Kidney (tissue), 14 donors: ENCODE measurements around the gene RBM6. TPM values are rescaled to one million over a fixed set of nuclear protein-coding genes. Genes with fewer than 3 reads are reported as not detected.

Experiments
- DNase-seq, 5 donors: peaks; one replicate each; pipeline ENCODE4 v3.0.0-alpha.2; 2013 to 2020
- FAIRE-seq: peaks from 2 replicates; lab custom pipeline; 2012; peaks lifted over from hg19 to GRCh38; lab: Jason Lieb, UNC
- H3K27ac ChIP-seq, 2 donors: one replicate each; pipeline ENCODE4 v1.7.0; 2013; ENCODE audit warnings: low read depth in 2 of 2, low read length in 2 of 2, inconsistent platforms in 1 of 2
- H3K27me3 ChIP-seq: one replicate; pipeline ENCODE4 v1.7.1; 2013; ENCODE audit warnings: low read length, inconsistent platforms; ENCODE audit not compliant: control insufficient read depth, insufficient read depth
- H3K36me3 ChIP-seq, 3 donors: one replicate each; pipeline versions ENCODE4 v1.7.0 to v1.7.1; 2013; ENCODE audit warnings: low read length in 3 of 3, control low read depth in 1 of 3, inconsistent platforms in 1 of 3; ENCODE audit not compliant: insufficient read depth in 3 of 3, control insufficient read depth in 2 of 3
- H3K4me1 ChIP-seq, 3 donors: one replicate each; pipeline versions ENCODE4 v1.7.0 to v1.7.1; 2013; ENCODE audit warnings: low read length in 3 of 3, inconsistent platforms in 1 of 3, low read depth in 1 of 3; ENCODE audit not compliant: control insufficient read depth in 2 of 3, insufficient read depth in 2 of 3
- H3K4me3 ChIP-seq, 3 donors: one replicate each; pipeline versions ENCODE4 v1.7.0 to v1.8.1; 2013; ENCODE audit warnings: low read length in 3 of 3, control low read depth in 1 of 3, inconsistent platforms in 1 of 3
- H3K9ac ChIP-seq, 3 donors: one replicate each; pipeline versions ENCODE4 v1.7.0 to v1.7.1; 2013; ENCODE audit warnings: low read length in 3 of 3, control low read depth in 1 of 3, inconsistent platforms in 1 of 3
- H3K9me3 ChIP-seq, 3 donors: one replicate each; pipeline versions ENCODE4 v1.7.0 to v1.7.1; 2013; ENCODE audit warnings: low read length in 3 of 3, control low read depth in 1 of 3, inconsistent platforms in 1 of 3; ENCODE audit not compliant: control insufficient read depth in 2 of 3, insufficient read depth in 1 of 3
- intact Hi-C: fragments of 100-400 bp; cut with DNase I; formaldehyde crosslinking; loops from one replicate; pipeline ENCODE4 v1.11.1; 2022
- polyA plus RNA-seq: library from polyadenylated mRNA; stranded (reverse); fragments of 350-450 nt; fragmentation: Illumina TruSeq; extraction: RNeasy Lipid Tissue Mini Kit (QIAGEN cat#74804); gene quantifications from one replicate; pipeline ENCODE4 v1.2.3, GENCODE V29; 2014; ENCODE audit warnings: low read depth, low replicate concordance; ENCODE audit not compliant: insufficient read depth
- total RNA-seq: library from RNA; stranded (reverse); fragmentation: NEBNext Ultra II Directional; extraction: Animal tissue kit (Norgen Biotek cat#: 25700); gene quantifications from one replicate; pipeline ENCODE4 v1.2.1, GENCODE V29; 2021
- TF ChIP-seq, protein P1 (sequence below): IDR thresholded peaks from 3 replicates; pipeline ENCODE4 v1.5.1; 2012; ENCODE audit warnings: mild to moderate bottlenecking, moderate library complexity, borderline replicate concordance; ENCODE audit not compliant: insufficient read depth; ENCODE audit errors: extremely low read depth
- donor health status: control.
- donor health status: control.
- donor health status: control.
- donor health status: control.
- donor health status: control.
- donor health status: DM: yes; HTN: yes; CAD: no.
- donor health status: Normal renal cell carcinoma (clear cell type).

The RBM6 gene
- total and polyA plus RNA-seq, 2 donors from 2014 or later, result 72.0 to 90.0 TPM

DNA sequence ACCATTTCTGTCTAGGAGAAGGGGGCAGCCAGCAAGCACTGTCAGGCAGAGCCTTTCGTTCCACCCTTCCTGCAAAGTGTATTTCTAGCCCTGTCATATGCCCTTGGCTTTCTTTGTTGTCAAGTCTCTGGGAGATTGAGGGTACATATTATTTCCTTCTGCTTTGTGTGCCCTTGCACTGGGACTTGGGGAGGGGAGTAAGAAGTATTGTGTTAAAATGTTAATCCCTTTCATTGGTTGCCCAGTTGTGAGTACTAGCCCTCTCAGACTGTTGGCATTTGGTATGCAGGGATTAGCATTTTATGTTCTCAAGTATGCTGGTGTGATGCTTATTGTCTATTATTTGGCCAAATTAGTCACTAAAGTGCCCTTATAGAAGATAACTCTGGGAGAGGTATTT lies 63.9 kb downstream of the RBM6 start:
- no peak for FAIRE-seq
- peaks cover 0 to 15% (median 13%) of the 10 kb centered on the region in 3 donors for H3K36me3 ChIP-seq

DNA sequence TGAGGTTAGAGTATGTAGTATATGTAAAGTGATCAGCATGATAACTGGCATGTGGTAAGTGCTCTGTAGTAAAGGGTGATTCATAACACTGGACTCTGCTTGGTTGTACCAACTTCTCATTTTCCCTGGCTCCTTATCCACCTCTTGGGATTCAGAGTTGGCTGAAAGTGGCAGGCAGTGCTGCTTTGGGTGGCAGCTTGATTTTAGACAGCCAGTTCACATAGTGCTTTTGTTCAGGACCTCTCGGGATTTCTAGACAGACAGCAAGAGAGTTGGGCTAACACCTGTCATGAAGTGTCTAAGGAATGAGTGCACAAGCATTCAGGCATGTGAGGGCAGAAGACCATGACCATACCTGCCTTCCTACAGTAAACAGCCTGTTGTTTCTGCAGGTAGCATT lies 69.0 kb downstream of the RBM6 start:
- no peak for FAIRE-seq

More for the DNA sequence above, 63.9 kb downstream of the RBM6 start:
- Histone ChIP-seq H3K4me1 (no peaks in the 10 kb centered on the region), H3K9ac (no peak overlapping the region), H3K9me3 (no peaks in the 10 kb centered on the region), H3K27me3 (no peaks in the 10 kb centered on the region), H3K27ac (no peak overlapping the region), H3K4me3 (no peak overlapping the region)
- TF ChIP-seq, protein P1, sequence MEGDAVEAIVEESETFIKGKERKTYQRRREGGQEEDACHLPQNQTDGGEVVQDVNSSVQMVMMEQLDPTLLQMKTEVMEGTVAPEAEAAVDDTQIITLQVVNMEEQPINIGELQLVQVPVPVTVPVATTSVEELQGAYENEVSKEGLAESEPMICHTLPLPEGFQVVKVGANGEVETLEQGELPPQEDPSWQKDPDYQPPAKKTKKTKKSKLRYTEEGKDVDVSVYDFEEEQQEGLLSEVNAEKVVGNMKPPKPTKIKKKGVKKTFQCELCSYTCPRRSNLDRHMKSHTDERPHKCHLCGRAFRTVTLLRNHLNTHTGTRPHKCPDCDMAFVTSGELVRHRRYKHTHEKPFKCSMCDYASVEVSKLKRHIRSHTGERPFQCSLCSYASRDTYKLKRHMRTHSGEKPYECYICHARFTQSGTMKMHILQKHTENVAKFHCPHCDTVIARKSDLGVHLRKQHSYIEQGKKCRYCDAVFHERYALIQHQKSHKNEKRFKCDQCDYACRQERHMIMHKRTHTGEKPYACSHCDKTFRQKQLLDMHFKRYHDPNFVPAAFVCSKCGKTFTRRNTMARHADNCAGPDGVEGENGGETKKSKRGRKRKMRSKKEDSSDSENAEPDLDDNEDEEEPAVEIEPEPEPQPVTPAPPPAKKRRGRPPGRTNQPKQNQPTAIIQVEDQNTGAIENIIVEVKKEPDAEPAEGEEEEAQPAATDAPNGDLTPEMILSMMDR, result no peak
- intact Hi-C loops, result no loop called here
- no peak for DNase-seq

GRCh38 chr3:50010959-50011358 lies 71.0 kb downstream of the RBM6 start:
- DNase-seq (no peak), FAIRE-seq (no peak)

More for the DNA sequence above, 69.0 kb downstream of the RBM6 start:
- Histone ChIP-seq H3K36me3 (peaks cover 0 to 5% (median 2%) of the 10 kb centered on the region in 3 donors), H3K27ac (no peak overlapping the region), H3K9me3 (no peaks in the 10 kb centered on the region), H3K4me1 (no peaks in the 10 kb centered on the region), H3K9ac (no peak overlapping the region), H3K27me3 (no peaks in the 10 kb centered on the region), H3K4me3 (no peak overlapping the region)
- DNase-seq, result no peak
- intact Hi-C loops, result no loop called here
- TF ChIP-seq, protein P1, result no peak

More at GRCh38 chr3:50010959-50011358, 71.0 kb downstream of the RBM6 start:
- no peaks in the 10 kb centered on the region for H3K4me1 ChIP-seq
- H3K36me3 ChIP-seq, result peaks cover 0 to 5% (median 0%) of the 10 kb centered on the region in 3 donors
- no peak overlapping the region for H3K9ac ChIP-seq
- no peaks in the 10 kb centered on the region for H3K27me3 ChIP-seq
- no peak overlapping the region for H3K27ac ChIP-seq
- TF ChIP-seq, protein P1, result no peak
- no peak overlapping the region for H3K4me3 ChIP-seq
- intact Hi-C loops, result no loop called here
- no peaks in the 10 kb centered on the region for H3K9me3 ChIP-seq
